HepG2 (cell line): ENCODE measurements around the gene TPRA1. TPM values are rescaled to one million over a fixed set of nuclear protein-coding genes. Genes with fewer than 3 reads are reported as not detected.

ENCODE experiments used
- AKNA ChIP-seq: sonication (generic); formaldehyde crosslinking; IDR thresholded peaks from 2 replicates; pipeline ENCODE4 v1.4.0; 2020; ENCODE audit warnings: missing genetic modification reagents, borderline replicate concordance
- CENPBD1 ChIP-seq: sonication (generic); formaldehyde crosslinking; IDR thresholded peaks from 2 replicates; pipeline ENCODE4 v1.8.0; 2022; ENCODE audit warnings: missing genetic modification reagents, low read depth, mild to moderate bottlenecking, borderline replicate concordance
- CREB1 ChIP-seq, 2 experiments: fragments of 450-650 bp in 1 of 2; IDR thresholded peaks; 2 replicates each; pipeline ENCODE4 v1.6.1; 2016 to 2017; ENCODE audit warnings: control low read depth in 1 of 2, mild to moderate bottlenecking in 1 of 2, missing compliant biosample characterization in 1 of 2, missing genetic modification characterization in 1 of 2
- ELF3 ChIP-seq: IDR thresholded peaks from 2 replicates; pipeline ENCODE4 v1.6.1; 2016; ENCODE audit warnings: missing genetic modification reagents, missing compliant biosample characterization
- KLF6 ChIP-seq: IDR thresholded peaks from 2 replicates; pipeline ENCODE4 v1.8.0; 2016; ENCODE audit warnings: missing biosample characterization, missing genetic modification reagents
- PCBP1 ChIP-seq: fragments of 200-400 bp; formaldehyde crosslinking; IDR thresholded peaks from 2 replicates; pipeline ENCODE4 v1.6.1; 2017; ENCODE audit warnings: mild to moderate bottlenecking, low read depth, low read length, borderline replicate concordance
- TRIM22 ChIP-seq: fragments of 450-650 bp; IDR thresholded peaks from 2 replicates; pipeline ENCODE4 v1.6.1; 2017
- YEATS4 ChIP-seq: sonication (generic); formaldehyde crosslinking; IDR thresholded peaks from 2 replicates; pipeline ENCODE4 v1.4.0; 2020; ENCODE audit warnings: missing genetic modification reagents, borderline replicate concordance
- ZBED4 ChIP-seq: sonication (generic); formaldehyde crosslinking; IDR thresholded peaks from 2 replicates; pipeline ENCODE4 v1.4.0; 2020; ENCODE audit warnings: missing genetic modification reagents, borderline replicate concordance
- ZFY ChIP-seq: sonication (generic); formaldehyde crosslinking; IDR thresholded peaks from 2 replicates; pipeline ENCODE4 v1.4.0; 2020; ENCODE audit warnings: missing genetic modification reagents
- ZNF121 ChIP-seq: sonication (generic); formaldehyde crosslinking; IDR thresholded peaks from 2 replicates; pipeline ENCODE4 v1.5.0; 2020; ENCODE audit warnings: mild to moderate bottlenecking, missing genetic modification reagents
- ZNF296 ChIP-seq: sonication (generic); formaldehyde crosslinking; conservative IDR thresholded peaks from 2 replicates; pipeline ENCODE4 v1.5.0; 2020; ENCODE audit warnings: mild to moderate bottlenecking, missing genetic modification reagents
- ZNF547 ChIP-seq: sonication (generic); formaldehyde crosslinking; IDR thresholded peaks from 2 replicates; pipeline ENCODE4 v1.5.1; 2020; ENCODE audit warnings: mild to moderate bottlenecking, missing genetic modification reagents
- ZNF7 ChIP-seq: IDR thresholded peaks from 2 replicates; pipeline ENCODE4 v1.6.1; 2016; ENCODE audit warnings: missing biosample characterization, missing genetic modification reagents
- ZNF724P ChIP-seq: sonication (generic); formaldehyde crosslinking; IDR thresholded peaks from 2 replicates; pipeline ENCODE4 v1.8.0; 2022; ENCODE audit warnings: missing genetic modification reagents, borderline replicate concordance
- polyA plus RNA-seq, 8 experiments: library from polyadenylated mRNA; depleted of rRNA in 3 of 8; stranded (reverse) in 7 of 8; unstranded in 1 of 8; fragments of >200 nt; fragmentation: Illumina TruSeq in 4 of 8; extraction: Trizol in 4 of 8; gene quantifications; 2 replicates each; pipeline versions ENCODE4 v1.2.1 to v1.2.3, GENCODE V29; 2011 to 2016; ENCODE audit warnings: low read depth in 4 of 8, missing spikeins in 1 of 8, mixed read lengths in 1 of 8; ENCODE audit not compliant: insufficient read depth in 1 of 8
- total RNA-seq, 5 experiments: library from RNA; depleted of rRNA; stranded (reverse); fragments of >200 nt; fragmentation: Illumina TruSeq; extraction: Trizol; gene quantifications; 2 replicates each; pipeline ENCODE4 v1.2.3, GENCODE V29; 2016; ENCODE audit warnings: low read depth in 1 of 5

TPRA1 gene
- total and polyA plus RNA-seq, 2 of the 13 experiments (the other 11 are each of a cell fraction or from before 2014, with no cell fraction given) = 25.4 to 25.8 TPM

- TF ChIP-seq ZFY (peak; percentile 95), KLF6 (CRISPR knock-in tag) (no peak), CENPBD1 (CRISPR knock-in tag) (no peak), CREB1 (IDR thresholded peaks at IDR 0.05) (peak; percentile 48), CREB1 (CRISPR knock-in tag; IDR thresholded peaks at IDR 0.05) (peak; percentile 56; the same call in 1 of the 2 replicates), ZNF724P (CRISPR knock-in tag) (no peak; the same call in 1 of the 2 replicates), ZBED4 (no peak), ZNF121 (CRISPR knock-in tag) (0 out of 2 replicates have a peak, but pooled peaks have one; percentile 13), YEATS4 (CRISPR knock-in tag) (peak; percentile 87), ELF3 (no peak), ZNF296 (no peak), PCBP1 (no peak), ZNF547 (CRISPR knock-in tag) (no peak), ZNF7 (CRISPR knock-in tag) (no peak), TRIM22 (no peak), AKNA (CRISPR knock-in tag) (no peak)
Measured at GRCh38 chr3:127590593-127591465, at the start of gene TPRA1 (continued).
